GM21528 (cell line): ENCODE data around the gene KLHL29.

Source experiments
- ATAC-seq: cut with Tn5 transposase; IDR thresholded peaks from one replicate; pipeline ENCODE4 v1.9.1; 2021; ENCODE audit warnings: mild to moderate bottlenecking, moderate library complexity; ENCODE audit not compliant: unreplicated experiment, low FRiP score

KLHL29 gene

DNA sequence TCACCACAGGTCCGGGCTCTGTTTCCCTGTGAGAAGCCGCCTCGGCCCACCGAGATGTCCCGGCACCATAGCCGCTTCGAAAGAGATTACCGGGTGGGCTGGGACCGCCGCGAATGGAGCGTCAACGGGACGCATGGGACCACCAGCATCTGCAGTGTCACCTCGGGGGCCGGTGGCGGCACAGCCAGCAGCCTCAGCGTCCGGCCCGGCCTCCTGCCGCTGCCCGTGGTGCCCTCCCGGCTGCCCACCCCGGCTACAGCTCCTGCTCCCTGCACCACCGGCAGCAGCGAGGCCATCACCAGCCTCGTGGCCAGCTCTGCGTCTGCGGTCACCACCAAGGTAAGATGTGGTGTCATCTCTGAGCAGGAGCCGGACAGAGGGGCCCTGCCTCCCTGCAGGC lies 177.2 kb downstream of the KLHL29 start:
- ATAC-seq, result no peak

DNA sequence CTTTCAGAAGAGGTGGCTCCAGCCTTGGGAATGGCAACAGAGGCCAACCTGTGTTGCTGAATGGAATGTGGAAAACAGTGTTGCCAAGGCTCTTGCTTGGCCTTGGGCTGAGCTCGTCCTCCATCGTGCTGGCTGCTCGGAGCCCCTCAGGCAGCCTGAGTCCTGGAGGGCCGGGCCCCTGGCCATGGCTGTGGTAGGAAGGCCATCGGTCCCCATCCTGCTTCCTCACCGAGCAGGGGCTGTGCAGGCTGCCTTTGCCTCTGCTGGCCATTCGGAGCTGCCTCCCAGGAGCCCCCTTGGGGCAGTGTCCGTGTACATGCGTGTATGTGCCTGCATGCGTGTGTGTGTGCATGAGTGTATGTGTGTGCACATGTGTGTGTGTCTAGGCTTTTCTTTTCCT lies 178.2 kb downstream of the KLHL29 start:
- ATAC-seq, result no peak

DNA sequence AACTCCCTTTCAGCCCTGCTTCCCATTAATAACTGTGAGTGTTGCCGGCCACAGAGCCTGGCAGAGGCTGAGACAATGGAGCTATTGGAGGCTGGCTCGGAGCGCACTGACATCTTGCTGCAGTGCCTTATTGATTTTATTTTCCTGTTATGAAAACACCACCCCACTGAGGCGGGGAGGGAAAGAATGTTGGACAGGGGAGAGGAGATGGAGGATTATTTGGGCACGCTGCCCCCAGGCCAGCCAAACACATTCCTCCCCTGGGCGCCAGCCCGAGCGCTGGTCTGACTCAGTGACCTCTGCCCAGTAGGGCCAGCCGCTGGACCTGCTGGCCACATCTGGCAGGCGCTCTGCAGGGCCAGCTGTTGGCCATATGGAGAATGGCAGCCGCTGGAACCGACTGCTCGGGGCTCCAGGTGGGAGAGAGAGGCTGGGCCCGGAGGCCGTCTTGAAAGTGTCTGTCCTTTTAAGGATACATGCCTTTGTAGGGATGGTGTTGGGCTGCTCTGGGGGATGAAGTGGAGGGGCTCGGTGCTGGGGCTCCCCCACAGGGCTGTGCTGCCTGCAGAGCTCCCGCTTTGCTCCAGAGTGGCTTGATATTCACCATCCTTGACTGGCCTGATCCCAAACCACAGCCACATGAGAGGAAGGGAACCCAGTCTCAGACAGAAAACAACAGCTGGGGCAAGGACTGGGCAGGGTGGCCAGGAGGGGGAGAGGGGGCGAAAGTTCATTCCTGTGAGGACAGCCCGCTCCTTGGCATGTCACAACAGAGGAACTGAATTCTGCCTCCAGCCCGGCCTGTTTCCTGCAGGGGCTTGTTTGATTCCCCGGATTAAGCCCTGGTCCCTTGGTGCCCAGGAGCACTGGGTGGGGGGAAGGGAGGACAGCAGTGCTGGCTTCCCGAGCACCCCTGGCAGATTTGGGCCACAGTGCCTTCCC lies 179.0 kb downstream of the KLHL29 start:
- no peak for ATAC-seq

DNA sequence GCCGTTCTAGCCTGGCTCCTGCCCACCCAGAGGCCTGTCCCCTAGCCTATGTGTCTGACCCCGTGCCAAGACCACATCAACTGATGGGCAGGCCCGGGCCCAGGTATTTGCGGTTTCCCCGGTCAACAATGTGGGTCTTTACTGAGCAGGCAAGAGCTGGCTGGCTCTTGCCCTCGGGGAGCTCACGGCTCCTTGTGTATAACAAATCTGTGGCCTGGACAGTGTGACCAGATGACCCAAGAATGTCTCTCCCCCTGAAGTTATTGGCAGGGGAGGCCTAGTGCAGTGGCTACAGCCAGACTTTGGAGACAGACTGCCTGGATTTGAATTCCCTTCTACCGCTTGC lies 179.6 kb downstream of the KLHL29 start:
- no peak for ATAC-seq

DNA sequence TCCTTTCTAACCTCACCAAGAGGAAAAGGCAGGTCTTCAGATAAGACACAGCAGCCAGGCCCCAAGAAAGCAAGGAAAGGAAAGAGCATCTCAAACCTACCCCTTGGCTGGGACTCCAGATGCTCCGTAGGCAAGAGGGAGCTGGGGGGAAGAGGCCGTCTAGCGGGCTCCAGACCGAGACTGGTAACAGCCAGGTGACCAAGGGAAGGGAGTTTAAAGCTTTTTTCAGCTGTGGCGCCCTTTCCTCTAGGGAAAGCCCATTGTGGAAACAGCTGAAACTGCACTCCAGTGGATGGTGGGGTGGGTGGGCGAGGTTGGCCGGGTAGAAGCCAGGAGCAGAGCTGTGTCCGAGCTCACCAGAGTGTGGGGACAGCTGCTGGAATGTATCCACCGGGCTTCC lies 180.4 kb downstream of the KLHL29 start:
- ATAC-seq, result no peak

DNA sequence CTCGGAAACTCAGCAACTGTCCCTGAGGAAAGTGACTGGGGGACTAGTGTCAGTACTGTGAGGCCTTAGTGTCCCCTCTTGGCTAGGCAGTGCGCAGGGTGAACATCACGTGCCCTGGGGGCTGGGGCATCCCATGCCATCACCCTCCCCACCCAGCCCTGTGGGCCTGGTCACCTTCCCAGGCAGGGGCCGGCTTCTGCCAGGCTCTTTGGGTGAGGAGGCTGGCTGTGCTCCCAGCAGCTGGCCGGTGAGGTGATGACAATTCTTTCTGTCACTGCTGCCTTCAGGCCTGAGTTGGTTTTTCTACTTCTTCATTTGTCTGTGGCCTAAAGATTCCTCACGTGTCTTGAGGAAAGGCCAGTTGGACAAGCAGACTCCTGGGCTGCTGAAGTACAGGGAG lies 180.8 kb downstream of the KLHL29 start:
- no peak for ATAC-seq

DNA sequence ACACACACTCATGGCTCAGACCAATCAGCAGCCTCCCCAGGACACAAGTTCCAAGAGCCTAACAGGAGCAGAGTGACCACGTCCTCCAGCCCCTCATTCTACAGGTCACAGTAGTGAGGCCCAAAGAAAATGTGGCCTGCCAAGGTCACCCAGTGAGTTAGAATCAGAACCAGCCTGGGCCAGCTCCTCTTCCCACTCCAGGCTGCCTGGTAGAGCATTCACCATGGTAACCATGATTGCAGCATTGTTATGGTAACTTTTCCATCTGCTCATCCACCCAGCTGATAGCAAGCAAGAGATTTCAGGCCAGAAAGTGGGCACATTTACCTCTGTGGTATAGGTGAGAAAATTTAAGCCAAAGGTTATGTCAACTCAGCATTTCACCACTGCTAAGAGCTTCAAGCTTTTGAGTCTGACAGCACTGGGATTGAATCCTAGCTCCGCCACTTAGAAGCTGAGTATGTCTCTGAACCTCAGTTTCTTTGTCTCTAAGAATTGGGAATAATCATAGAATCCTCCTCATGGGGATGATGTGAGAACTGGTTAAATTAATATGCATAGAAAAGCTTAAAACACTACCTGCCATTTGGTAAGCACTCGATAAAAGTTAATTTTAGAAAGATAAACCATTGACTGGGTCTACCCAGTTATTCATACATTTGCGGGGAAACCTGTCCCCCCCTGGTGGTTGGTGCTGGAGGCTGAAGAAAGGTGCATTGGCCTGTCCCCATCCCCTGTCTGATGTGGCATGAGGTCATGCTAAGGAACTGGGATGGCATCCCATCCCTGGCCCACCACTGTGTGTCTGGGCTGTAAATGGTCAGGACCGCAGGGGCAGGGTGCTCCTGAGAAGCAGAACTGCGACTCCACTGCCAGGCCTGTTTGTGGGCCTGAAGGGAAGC lies 181.5 kb downstream of the KLHL29 start:
- ATAC-seq, result no peak

DNA sequence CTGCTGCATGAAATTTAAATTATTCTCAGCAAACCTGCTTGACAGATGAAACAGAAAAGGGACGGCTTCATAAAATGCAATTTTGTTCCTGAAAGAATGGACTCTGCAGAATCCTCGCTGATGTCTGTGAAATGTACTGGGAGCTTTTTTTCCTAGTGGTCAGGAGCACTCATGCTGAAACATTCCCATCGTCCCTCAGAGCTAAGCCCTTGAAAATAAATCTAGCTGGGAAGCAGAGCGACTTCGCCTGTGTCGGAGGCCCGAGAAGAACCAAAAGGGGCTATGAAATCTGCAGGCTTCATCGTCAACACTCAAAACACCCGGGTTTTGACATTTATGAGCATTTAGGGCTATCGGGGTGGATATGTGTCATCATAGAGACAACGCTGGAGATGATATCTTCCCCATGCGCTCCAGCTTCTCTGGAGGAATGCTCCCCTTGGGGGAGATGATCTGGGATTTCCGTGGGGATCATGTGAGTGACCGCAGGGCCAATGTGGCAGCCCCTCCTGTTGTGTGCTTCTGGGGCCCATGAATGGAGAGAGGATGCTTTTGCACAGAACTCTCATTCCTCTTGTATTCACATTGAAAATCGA lies 182.3 kb downstream of the KLHL29 start:
- ATAC-seq, result no peak

DNA sequence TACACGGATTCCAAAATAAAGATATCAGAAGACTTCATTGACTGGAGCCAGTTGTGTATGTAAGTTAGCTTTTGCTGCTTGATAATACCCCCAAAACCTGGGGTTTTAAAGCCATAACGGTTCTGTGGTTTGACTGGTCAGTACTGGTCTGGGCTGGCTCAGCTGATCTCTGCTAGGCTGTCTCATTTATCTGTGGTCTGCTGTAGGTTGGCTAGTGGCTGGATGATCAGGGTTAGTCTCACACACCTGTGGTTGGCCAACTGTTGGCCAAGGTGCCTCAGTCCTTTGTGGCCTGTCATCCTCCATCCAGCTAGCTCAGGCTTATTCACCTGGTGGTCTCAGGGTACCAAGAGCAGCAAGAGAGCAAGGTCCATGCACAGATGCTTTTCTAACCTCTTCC lies 183.2 kb downstream of the KLHL29 start:
- no peak for ATAC-seq

DNA sequence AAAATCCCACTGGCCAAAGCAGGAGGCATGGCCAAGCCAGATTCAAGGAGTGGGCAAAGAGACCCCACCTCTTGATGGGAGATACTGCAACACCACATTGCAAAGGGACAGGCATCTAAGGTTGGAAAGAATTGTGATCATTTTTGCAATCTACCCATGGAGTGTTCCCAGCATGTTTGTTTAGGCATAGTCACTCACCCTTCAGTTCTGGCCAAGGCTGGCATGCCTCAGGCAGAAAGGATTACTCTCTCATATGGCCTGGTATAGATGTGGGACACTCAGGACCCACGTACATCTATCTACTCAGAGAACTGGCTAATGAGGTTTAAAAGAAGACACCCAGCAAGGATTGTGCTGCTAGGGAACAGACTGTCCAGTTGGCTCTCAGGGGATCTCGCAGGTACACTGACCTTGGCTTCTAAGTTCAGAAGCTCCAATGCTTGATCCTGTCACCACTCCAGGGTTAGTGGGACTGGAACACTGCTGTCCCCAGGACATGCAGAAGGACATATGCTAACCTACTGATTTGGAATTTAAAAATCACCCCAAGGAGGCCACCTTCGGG lies 183.7 kb downstream of the KLHL29 start:
- ATAC-seq, result no peak

DNA sequence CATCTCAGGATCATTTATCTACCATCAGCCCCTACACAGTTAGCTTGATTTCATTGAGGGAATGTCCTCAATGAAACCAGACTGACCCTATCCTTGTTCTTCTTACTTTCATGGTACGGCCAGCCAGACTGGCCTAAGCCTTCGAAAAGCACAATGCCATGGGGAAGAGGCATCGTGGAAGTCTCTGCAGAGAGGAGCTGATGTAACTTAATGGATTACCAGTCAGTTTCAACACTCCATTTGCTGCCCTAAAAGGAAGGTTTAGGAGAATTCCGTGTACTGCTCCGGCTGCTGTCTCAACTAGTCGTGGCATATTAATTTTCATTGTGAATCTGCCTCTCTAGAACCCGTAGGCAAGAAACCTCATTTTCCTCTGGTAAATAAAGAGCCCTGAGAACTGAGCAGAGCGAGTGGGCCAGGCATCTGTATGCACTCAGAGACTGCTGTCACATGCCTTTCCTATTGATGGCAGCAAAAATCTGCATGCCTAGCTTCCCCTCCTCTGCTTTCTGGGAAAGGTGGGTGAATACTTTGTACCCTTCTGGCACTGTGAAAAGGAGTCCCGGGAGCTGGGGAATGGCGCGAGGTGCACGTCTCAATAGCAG lies 184.9 kb downstream of the KLHL29 start:
- no peak for ATAC-seq

DNA sequence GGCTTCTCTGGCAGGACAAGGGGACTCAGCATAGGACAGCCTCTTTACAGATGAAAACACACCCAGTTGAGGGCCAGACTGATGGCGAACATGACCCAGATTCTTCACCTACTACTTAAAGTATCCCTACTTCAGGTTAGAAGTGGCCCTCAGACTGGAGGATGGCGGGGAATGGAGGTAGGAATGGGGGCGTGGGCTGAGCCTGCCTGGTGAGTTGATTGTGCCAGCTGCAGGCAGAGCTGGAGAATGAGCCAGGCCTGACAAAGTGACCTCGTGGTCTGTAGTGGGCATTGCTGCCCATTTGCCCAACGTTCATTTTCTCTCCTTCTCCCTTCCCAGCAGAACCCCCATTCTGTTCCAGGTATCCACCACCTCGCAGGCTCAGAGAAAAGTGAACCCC lies 186.1 kb downstream of the KLHL29 start:
- no peak for ATAC-seq

DNA sequence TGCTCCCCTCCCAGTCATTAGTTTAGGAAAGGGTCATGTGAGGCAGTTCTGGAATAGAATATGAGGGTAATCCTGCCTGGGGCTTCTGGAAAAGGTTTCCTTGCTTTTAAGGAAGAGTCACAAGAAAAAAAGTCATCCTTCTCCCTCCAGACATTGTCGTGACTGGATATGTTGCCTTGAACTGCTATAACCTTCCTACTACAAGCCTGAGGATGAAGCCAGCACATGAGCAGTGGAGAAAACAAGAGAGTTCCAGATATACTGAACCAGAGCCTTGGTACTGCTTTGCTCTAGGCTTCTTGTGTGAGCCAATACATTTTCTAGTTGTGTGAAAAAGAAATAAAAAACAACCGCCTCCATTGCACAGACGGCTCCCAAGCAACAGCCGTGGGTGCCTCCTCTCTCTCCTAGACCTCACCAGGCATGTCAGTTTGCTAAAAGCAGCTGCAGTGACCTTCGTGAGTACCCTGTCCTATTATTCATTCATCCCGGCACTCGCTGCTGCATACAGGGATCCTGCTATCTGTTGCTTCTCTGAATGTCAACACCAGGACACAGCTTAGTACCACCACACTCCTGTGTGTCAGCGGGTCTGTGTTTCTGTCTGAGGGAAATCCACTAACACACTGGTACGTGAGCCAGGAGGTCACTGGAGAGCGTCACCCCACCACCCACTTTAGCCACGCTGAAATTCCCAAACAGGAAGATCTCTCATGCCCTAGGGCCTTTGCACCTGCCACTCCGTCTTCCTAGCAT lies 186.7 kb downstream of the KLHL29 start:
- ATAC-seq, result no peak

DNA sequence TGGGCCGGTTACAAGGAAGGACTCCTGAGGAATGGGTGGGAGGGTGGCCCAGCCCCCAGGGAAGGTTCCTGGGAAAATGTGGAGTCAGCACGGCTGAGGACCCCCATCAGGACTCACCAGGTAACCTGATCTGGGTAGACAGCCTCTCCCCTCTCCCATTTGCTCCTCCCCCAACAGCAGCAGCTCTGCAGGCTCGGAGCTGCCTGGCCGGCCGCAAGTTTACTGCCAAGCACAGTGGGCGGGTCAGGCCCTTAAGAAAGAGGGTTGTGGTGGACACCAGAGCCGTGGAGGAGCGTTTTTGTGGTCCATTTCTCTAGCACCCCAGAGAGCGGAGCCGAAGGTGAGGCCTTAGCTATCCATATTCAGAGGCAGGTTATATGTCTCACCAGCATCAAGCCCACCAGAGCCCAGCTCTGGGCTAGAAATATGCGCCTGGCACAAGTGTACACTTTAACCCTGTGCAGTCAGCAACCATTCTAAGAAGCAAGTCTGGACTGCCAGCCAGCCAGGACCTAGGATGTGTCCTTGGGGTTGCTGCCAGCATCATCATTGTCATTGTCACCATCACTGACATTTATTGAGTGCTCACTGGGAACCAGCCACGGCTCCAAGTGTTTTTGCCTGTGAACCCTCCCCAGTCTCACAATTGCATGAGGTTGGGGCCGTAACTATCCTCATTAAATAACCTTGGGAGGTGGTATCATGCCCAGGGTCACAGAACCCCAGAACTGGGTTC lies 190.1 kb downstream of the KLHL29 start:
- no peak for ATAC-seq

DNA sequence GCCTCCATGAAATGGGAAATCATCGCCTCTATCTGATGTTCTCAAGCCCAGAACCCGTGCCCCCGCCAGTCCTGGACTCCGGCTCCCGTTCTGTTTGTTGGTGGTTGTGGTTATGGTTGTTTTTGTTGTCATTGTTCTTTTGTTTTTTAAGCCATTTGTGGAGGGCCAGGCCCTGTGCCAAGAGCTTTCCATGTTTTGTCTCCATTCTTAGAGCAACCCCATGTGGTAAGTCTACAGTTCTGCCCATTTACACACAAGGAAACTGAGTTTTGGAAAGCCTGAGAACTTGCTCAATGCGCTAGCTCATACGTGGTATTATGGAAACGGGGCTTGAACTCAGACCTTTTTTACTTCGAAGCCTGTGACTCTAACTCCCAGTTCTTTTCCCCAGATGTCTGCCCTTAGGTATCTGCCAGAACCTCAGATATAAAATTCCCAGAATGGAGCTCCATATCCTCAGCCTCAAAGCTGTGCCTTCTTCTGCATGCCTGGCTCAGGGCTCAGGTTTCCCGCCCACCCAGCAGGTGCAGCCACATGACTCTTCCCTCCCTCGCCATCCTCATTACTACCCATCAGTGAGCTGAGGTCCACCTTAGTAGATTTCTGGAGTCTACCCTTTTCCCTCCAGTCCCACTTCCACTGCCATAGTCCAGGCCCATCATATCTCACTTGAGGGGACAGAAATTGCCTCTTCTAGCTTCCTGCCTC lies 194.1 kb downstream of the KLHL29 start:
- no peak for ATAC-seq

DNA sequence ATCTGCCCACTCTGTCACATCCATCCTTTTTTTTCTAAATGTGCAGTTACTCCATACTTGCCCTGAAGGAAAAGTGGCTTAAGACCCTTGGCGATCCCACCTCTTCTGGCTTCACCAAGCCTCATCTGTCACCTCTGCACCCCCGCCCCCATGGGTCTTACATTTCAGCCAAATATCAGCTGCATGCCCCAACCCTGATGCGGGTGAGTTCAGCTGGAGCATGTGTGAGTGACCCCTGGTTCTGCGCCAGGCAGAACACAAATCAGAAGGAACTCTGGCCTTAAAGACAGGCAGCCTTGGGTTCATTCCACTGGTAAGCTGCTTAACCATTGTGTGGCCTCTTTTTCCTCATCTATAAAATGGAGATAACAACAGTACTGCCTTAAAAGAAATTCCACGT lies 194.7 kb downstream of the KLHL29 start:
- no peak for ATAC-seq

DNA sequence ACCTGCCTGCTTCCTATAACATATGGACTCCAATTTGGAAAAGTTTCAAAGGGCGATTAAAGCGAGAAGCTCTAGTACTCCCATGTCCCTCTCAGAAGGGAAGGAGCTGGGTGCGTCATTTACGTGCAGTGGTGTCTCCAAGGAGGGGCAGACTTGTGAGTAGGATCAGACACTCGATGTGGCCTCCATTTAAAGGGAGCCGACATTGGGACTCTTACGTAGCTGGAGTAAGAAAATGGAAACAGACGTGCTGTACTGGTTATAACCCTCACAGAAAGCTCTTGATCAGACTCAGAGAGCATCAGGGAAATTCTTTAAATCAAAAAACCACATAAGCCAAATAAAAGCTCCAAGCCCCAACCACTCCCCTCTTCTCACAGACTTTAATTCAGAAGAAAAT lies 198.5 kb downstream of the KLHL29 start:
- no peak for ATAC-seq

DNA sequence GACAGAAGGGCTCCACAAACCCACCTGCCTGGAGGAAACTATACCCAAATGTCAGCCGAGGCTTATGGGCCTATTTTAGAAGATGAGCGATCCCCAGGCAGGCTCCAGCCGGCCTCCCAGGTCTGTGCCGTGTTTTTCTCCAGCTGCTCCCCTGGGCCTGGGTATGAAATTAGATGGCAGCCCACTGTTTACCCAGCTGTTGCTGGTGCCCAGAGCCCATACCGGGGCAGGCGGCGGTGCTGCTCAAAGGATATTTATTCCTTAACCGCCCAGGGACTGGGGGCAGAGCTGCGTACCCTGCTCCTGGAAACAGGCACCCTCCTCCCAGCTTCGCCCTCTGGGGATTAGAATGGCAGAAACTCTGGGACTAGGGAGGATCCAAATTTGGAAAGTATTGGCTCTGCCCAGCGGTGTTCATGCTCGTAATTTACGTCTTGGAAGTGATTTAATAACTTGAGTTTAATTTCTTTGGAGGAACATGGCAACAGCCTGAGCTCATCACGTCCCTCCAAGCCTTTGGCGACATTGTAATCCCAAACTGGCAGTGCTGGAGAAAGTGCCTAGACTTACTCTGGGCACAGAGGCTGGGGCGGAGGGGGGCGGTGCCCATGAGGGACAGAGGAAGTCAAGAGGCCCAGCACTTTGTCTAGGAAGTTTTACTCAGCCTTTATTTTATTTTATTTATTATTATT lies 199.2 kb downstream of the KLHL29 start:
- no peak for ATAC-seq
